GM12872 (cell line): ENCODE measurements around the gene RTF2.

Experiments
- CTCF ChIP-seq: IDR thresholded peaks from 3 replicates; pipeline ENCODE4 v1.5.1; 2011; ENCODE audit warnings: low read depth, mild to moderate bottlenecking, low read length, moderate library complexity; ENCODE audit not compliant: insufficient read depth

The RTF2 gene

GRCh38 chr20:56552911-56553629, 84.6 kb downstream of the RTF2 start:
- TF ChIP-seq CTCF, result no peak

- TF ChIP-seq CTCF, result no peak
These were observed 86.4 kb downstream of the RTF2 start for GRCh38 chr20:56554869-56555268.

- no peak for TF ChIP-seq CTCF
These were observed 90.5 kb downstream of the RTF2 start for GRCh38 chr20:56558968-56559367.

GRCh38 chr20:56565511-56565910, 97.1 kb downstream of the RTF2 start:
- no peak for TF ChIP-seq CTCF

- TF ChIP-seq CTCF, result no peak
These were observed 98.2 kb downstream of the RTF2 start for GRCh38 chr20:56566621-56567020.
